Neuronal stem cell (in vitro differentiated cells): ENCODE measurements around the gene CSGALNACT2.

Experiments used
- DNase-seq: peaks from one replicate; pipeline ENCODE4 v3.0.0-alpha.2; 2013; ENCODE audit warnings: low spot score
- H2AFZ ChIP-seq: one replicate; pipeline ENCODE4 v1.6.1; 2013; ENCODE audit warnings: mild to moderate bottlenecking, low read length, inconsistent platforms
- H2AK5ac ChIP-seq: 2 replicates; pipeline ENCODE4 v1.6.1; 2013; ENCODE audit warnings: low read depth, mild to moderate bottlenecking, inconsistent platforms, low read length, moderate library complexity, mixed read lengths
- H2BK120ac ChIP-seq: 2 replicates; pipeline ENCODE4 v1.6.1; 2013; ENCODE audit warnings: low read depth, mild to moderate bottlenecking, inconsistent platforms, low read length, moderate library complexity, mixed read lengths
- H2BK12ac ChIP-seq: one replicate; pipeline ENCODE4 v1.6.1; 2013; ENCODE audit warnings: low read length, inconsistent platforms
- H2BK15ac ChIP-seq: 2 replicates; pipeline ENCODE4 v1.6.1; 2013; ENCODE audit warnings: mild to moderate bottlenecking, low read length, inconsistent platforms, mixed read lengths
- H2BK5ac ChIP-seq: one replicate; pipeline ENCODE4 v1.6.1; 2013; ENCODE audit warnings: inconsistent platforms, mild to moderate bottlenecking, low read length, moderate library complexity
- H3K14ac ChIP-seq: one replicate; pipeline ENCODE4 v1.6.1; 2013; ENCODE audit warnings: low read length, inconsistent platforms
- H3K18ac ChIP-seq: 2 replicates; pipeline ENCODE4 v1.6.1; 2013; ENCODE audit warnings: low read length, inconsistent platforms
- H3K23ac ChIP-seq: 2 replicates; pipeline ENCODE4 v1.6.1; 2013; ENCODE audit warnings: low read depth, mild to moderate bottlenecking, mixed read lengths, low read length, inconsistent platforms; ENCODE audit not compliant: poor library complexity
- H3K27ac ChIP-seq: replicated peaks from 3 replicates; pipeline ENCODE4 v1.5.1; 2013; ENCODE audit warnings: low read length, inconsistent platforms
- H3K27me3 ChIP-seq, 3 experiments: 2 replicates each; pipeline ENCODE4 v1.6.1; 2013; ENCODE audit warnings: low read length in 3 of 3, mild to moderate bottlenecking in 2 of 3, inconsistent platforms in 1 of 3, low read depth in 1 of 3, mixed read lengths in 1 of 3, moderate library complexity in 1 of 3; ENCODE audit not compliant: control insufficient read depth in 3 of 3, insufficient read depth in 3 of 3
- H3K36me3 ChIP-seq, 2 donors: replicated peaks in 1 of 2; 2 replicates each; pipeline ENCODE4 v1.6.1; 2013; ENCODE audit warnings: low read length in 2 of 2; ENCODE audit not compliant: control insufficient read depth in 2 of 2, insufficient read depth in 2 of 2
- H3K4ac ChIP-seq: 2 replicates; pipeline ENCODE4 v1.6.1; 2013; ENCODE audit warnings: inconsistent platforms, mild to moderate bottlenecking, low read length, moderate library complexity
- H3K4me1 ChIP-seq, 2 donors: 1 replicate in 1 of 2; 2 replicates in 1 of 2; pipeline ENCODE4 v1.6.1; 2013; ENCODE audit warnings: low read length in 2 of 2, low read depth in 1 of 2; ENCODE audit not compliant: control insufficient read depth in 2 of 2, insufficient read depth in 1 of 2
- H3K4me2 ChIP-seq: one replicate; pipeline ENCODE4 v1.6.1; 2013; ENCODE audit warnings: mild to moderate bottlenecking, low read length, inconsistent platforms; ENCODE audit not compliant: insufficient read depth, poor library complexity, severe bottlenecking
- H3K4me3 ChIP-seq, 2 donors: 2 replicates each; pipeline ENCODE4 v1.5.1; 2013; ENCODE audit warnings: low read length in 2 of 2, mild to moderate bottlenecking in 2 of 2, inconsistent platforms in 1 of 2, moderate library complexity in 1 of 2
- H3K79me1 ChIP-seq: one replicate; pipeline ENCODE4 v1.6.1; 2013; ENCODE audit warnings: low read depth, mild to moderate bottlenecking, inconsistent platforms, low read length, moderate library complexity
- H3K9ac ChIP-seq: one replicate; pipeline ENCODE4 v1.6.1; 2013; ENCODE audit warnings: mild to moderate bottlenecking, low read depth, low read length, inconsistent platforms; ENCODE audit not compliant: poor library complexity
- H3K9me3 ChIP-seq, 2 donors: replicated peaks in 1 of 2; 2 replicates each; pipeline versions ENCODE3 to v1.6.1; 2013; ENCODE audit warnings: low read length in 2 of 2, mild to moderate bottlenecking in 2 of 2, inconsistent platforms in 1 of 2, low read depth in 1 of 2, mixed read lengths in 1 of 2, moderate library complexity in 1 of 2; ENCODE audit not compliant: control insufficient read depth in 2 of 2, insufficient read depth in 1 of 2
- H4K8ac ChIP-seq: one replicate; pipeline ENCODE4 v1.6.1; 2013; ENCODE audit warnings: low read depth, mild to moderate bottlenecking, inconsistent platforms, low read length, moderate library complexity
- H4K91ac ChIP-seq: one replicate; pipeline ENCODE4 v1.6.1; 2013; ENCODE audit warnings: low read length, low read depth, mild to moderate bottlenecking, inconsistent platforms; ENCODE audit not compliant: poor library complexity
- WGBS, 2 donors: extraction: QIAGEN DNeasy Blood & Tissue Kit; methylation state at CpG; one replicate each; pipeline ENCODE4 v1.1.7; 2013; ENCODE audit warnings: missing lambda C conversion rate in 2 of 2, mixed read lengths in 1 of 2; ENCODE audit not compliant: insufficient read length in 2 of 2, insufficient replicate concordance in 1 of 2; ENCODE audit errors: extremely low coverage in 2 of 2; 5-methylcytosine and 5-hydroxymethylcytosine counted together

CSGALNACT2 gene

DNA sequence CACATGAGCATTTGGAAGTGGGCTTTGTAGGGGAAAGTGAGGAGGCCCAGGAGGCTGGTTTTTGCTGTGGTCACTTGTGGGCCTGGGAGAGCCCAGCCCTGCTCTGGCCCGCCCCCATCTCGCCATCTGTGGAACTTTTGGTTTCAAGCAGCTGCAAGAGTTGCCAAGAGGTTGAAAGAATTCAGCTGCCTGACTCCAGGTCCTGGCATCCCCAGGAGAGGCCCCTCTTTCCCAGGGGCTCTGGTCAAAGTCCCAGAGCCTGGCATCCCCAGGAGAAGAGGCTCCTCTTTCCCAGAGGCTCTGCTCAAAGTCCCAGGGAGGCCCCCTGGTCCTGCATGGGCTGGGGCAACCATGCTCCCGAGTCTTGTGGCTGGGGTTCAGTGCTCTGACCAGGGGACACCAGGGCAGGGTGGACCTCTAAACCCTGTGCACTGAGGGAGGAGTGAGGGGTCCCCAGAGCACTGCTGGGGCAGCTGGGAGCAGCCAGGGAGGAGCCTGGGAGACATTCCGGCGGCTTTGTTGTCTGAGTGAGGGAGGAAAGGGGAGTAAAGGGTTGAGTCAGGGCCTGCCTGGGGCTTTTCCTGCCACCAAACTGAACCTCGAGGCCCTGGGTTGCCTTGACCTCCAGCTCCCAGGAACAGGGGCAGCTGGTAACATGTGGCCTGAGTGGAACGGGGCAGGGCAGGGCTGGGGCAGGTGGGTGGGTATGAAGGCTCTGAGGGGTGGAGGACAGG lies 27.7 kb upstream of the CSGALNACT2 start:
- no peaks in the 10 kb centered on the region for H3K79me1 ChIP-seq
- no peak overlapping the region for H3K4ac ChIP-seq
- H3K4me3 ChIP-seq = no peak overlapping the region
- no CpG with 5 or more reads among the region's 7 CpGs for WGBS, 2 donors
- no peak overlapping the region for H2BK120ac ChIP-seq
- H2AFZ ChIP-seq = peak overlapping the region; percentile 9
- H3K4me2 ChIP-seq = no peak overlapping the region
- no peak for DNase-seq
- no peak overlapping the region for H4K91ac ChIP-seq
- H2BK12ac ChIP-seq = no peak overlapping the region
- peak overlapping the region; percentile 59 for H2AK5ac ChIP-seq
- H3K27me3 ChIP-seq = peaks cover 0 to 15% (median 0%) of the 10 kb centered on the region in 3 experiments
- H3K27ac ChIP-seq = no peak overlapping the region
- no peak overlapping the region for H3K23ac ChIP-seq
- no peaks in the 10 kb centered on the region for H3K36me3 ChIP-seq
- H3K18ac ChIP-seq = peak overlapping the region; percentile 63
- H4K8ac ChIP-seq = peak overlapping the region; percentile 48
- H3K4me1 ChIP-seq = peaks cover 0 to 3% of the 10 kb centered on the region in 2 donors
- H3K9ac ChIP-seq = peak overlapping the region; percentile 16
- H3K14ac ChIP-seq = peak overlapping the region; percentile 47
- H2BK5ac ChIP-seq = no peak overlapping the region
- H2BK15ac ChIP-seq = no peak overlapping the region
- no peaks in the 10 kb centered on the region for H3K9me3 ChIP-seq

GRCh38 chr10:43111101-43111500 lies 27.1 kb upstream of the CSGALNACT2 start:
- no peak overlapping the region for H3K4ac ChIP-seq
- H3K9ac ChIP-seq = peak overlapping the region; percentile 16
- H3K4me3 ChIP-seq = peak overlapping the region in 1 of 2 donors; percentile 28
- H2BK120ac ChIP-seq = no peak overlapping the region
- H2AK5ac ChIP-seq = peak overlapping the region; percentile 40
- peak overlapping the region; percentile 47 for H3K14ac ChIP-seq
- no peak overlapping the region for H4K91ac ChIP-seq
- no peaks in the 10 kb centered on the region for H3K36me3 ChIP-seq
- peak overlapping the region; percentile 13 for H3K18ac ChIP-seq
- no peak overlapping the region for H2BK15ac ChIP-seq
- H3K23ac ChIP-seq = no peak overlapping the region
- no peak for DNase-seq
- peaks cover 0 to 15% (median 0%) of the 10 kb centered on the region in 3 experiments for H3K27me3 ChIP-seq
- H2BK12ac ChIP-seq = no peak overlapping the region
- WGBS, 2 donors = no CpG with 5 or more reads among the region's 11 CpGs
- H2BK5ac ChIP-seq = no peak overlapping the region
- H2AFZ ChIP-seq = peak overlapping the region; percentile 9
- peak overlapping the region; percentile 48 for H4K8ac ChIP-seq
- H3K4me1 ChIP-seq = no peaks in the 10 kb centered on the region
- no peak overlapping the region for H3K4me2 ChIP-seq
- H3K9me3 ChIP-seq = no peaks in the 10 kb centered on the region
- no peaks in the 10 kb centered on the region for H3K79me1 ChIP-seq
- H3K27ac ChIP-seq = no peak overlapping the region

GRCh38 chr10:43111921-43112607 lies 26.2 kb upstream of the CSGALNACT2 start:
- H4K91ac ChIP-seq = peak overlapping the region; percentile 27

GRCh38 chr10:43112608-43112961 lies 25.7 kb upstream of the CSGALNACT2 start:
- Histone ChIP-seq H3K4me2 (no peak overlapping the region), H3K79me1 (no peaks in the 10 kb centered on the region), H3K27ac (no peak overlapping the region), H2BK12ac (no peak overlapping the region), H2BK120ac (no peak overlapping the region), H2AFZ (no peak overlapping the region), H3K9me3 (no peaks in the 10 kb centered on the region), H3K18ac (no peak overlapping the region), H3K4me1 (no peaks in the 10 kb centered on the region), H3K9ac (no peak overlapping the region), H2BK5ac (no peak overlapping the region), H3K36me3 (no peaks in the 10 kb centered on the region), H3K4ac (no peak overlapping the region), H3K23ac (no peak overlapping the region), H4K8ac (no peak overlapping the region), H4K91ac (no peak overlapping the region), H3K27me3 (peaks cover 0 to 18% (median 0%) of the 10 kb centered on the region in 3 experiments), H2AK5ac (peak overlapping the region; percentile 77), H2BK15ac (peak overlapping the region; percentile 22), H3K4me3 (no peak overlapping the region), H3K14ac (no peak overlapping the region)
- no peak for DNase-seq
- no CpG with 5 or more reads among the region's 7 CpGs for WGBS, 2 donors

More at GRCh38 chr10:43111921-43112607, 26.2 kb upstream of the CSGALNACT2 start:
- peak overlapping the region; percentile 89 for H2BK5ac ChIP-seq
- peaks cover 0 to 17% (median 0%) of the 10 kb centered on the region in 3 experiments for H3K27me3 ChIP-seq
- no peak overlapping the region for H3K9ac ChIP-seq
- H2AFZ ChIP-seq = no peak overlapping the region
- H3K4me3 ChIP-seq = no peak overlapping the region
- DNase-seq = no peak
- peak overlapping the region; percentile 22 for H2BK15ac ChIP-seq
- no peak overlapping the region for H2BK120ac ChIP-seq
- H3K36me3 ChIP-seq = no peaks in the 10 kb centered on the region
- no peak overlapping the region for H3K4ac ChIP-seq
- no peaks in the 10 kb centered on the region for H3K79me1 ChIP-seq
- H2BK12ac ChIP-seq = peak overlapping the region; percentile 30
- H3K4me1 ChIP-seq = no peaks in the 10 kb centered on the region
- WGBS, 2 donors = no CpG with 5 or more reads among the region's 17 CpGs
- no peaks in the 10 kb centered on the region for H3K9me3 ChIP-seq
- H3K18ac ChIP-seq = peak overlapping the region; percentile 24
- H3K27ac ChIP-seq = no peak overlapping the region
- H3K23ac ChIP-seq = no peak overlapping the region
- no peak overlapping the region for H4K8ac ChIP-seq
- H2AK5ac ChIP-seq = peak overlapping the region; percentile 95
- H3K14ac ChIP-seq = peak overlapping the region; percentile 87
- no peak overlapping the region for H3K4me2 ChIP-seq
